IMR-90 (cell line): ENCODE data around the gene ITGB4. TPM values are rescaled to one million over a fixed set of nuclear protein-coding genes. Genes with fewer than 3 reads are reported as not detected.

Experiments
- ATAC-seq: fragments of 200-7000 bp; cut with Tn5 transposase; 2 replicates; pipeline ENCODE4 v1.9.1; 2020; ENCODE audit warnings: low read depth, mild to moderate bottlenecking, moderate library complexity
- BruUV-seq: library from RNA; stranded (reverse); fragments of 400-500 nt; replicated peaks from 2 replicates; lab custom pipeline; 2021; lab: Mats Ljungman, UMichigan
- CTCF ChIA-PET: fragments of 300-600 bp; formaldehyde crosslinking; extraction: SDS; loops from one replicate; lab custom pipeline; 2021; ENCODE audit warnings: antibody characterized with exemption; lab: Yijun Ruan, JAX
- POLR2A ChIA-PET: fragments of 300-600 bp; sonication (Branson Sonifier 250); formaldehyde crosslinking; loops from one replicate; lab custom pipeline; 2022; ENCODE audit warnings: antibody characterized with exemption; ENCODE audit not compliant: unreplicated experiment; lab: Charles Lee
- DNase-seq: peaks from one replicate; pipeline ENCODE4 v3.0.0; 2013
- H2AFZ ChIP-seq: replicated peaks from 2 replicates; pipeline ENCODE3; 2013; ENCODE audit warnings: low read length, mild to moderate bottlenecking; ENCODE audit not compliant: poor library complexity
- H2AK5ac ChIP-seq: 2 replicates; pipeline ENCODE4 v1.6.1; 2013; ENCODE audit warnings: low read depth, low read length, inconsistent platforms
- H2AK9ac ChIP-seq: replicated peaks from 2 replicates; pipeline ENCODE3; 2013; ENCODE audit warnings: mild to moderate bottlenecking, low read depth, low read length, moderate library complexity; ENCODE audit not compliant: poor library complexity
- H2BK120ac ChIP-seq: 2 replicates; pipeline ENCODE4 v1.6.1; 2013; ENCODE audit warnings: low read depth, low read length, inconsistent platforms
- H2BK15ac ChIP-seq: 3 replicates; pipeline ENCODE4 v1.6.1; 2013; ENCODE audit warnings: low read depth, low read length, inconsistent platforms
- H2BK20ac ChIP-seq: 2 replicates; pipeline ENCODE4 v1.6.1; 2013; ENCODE audit warnings: low read depth, mild to moderate bottlenecking, inconsistent platforms, low read length, moderate library complexity
- H2BK5ac ChIP-seq: 2 replicates; pipeline ENCODE4 v1.6.1; 2013; ENCODE audit warnings: mild to moderate bottlenecking, low read depth, low read length, inconsistent platforms; ENCODE audit not compliant: poor library complexity, severe bottlenecking
- H3K14ac ChIP-seq: replicated peaks from 2 replicates; pipeline ENCODE4 v1.6.1; 2013; ENCODE audit warnings: low read depth, low read length, inconsistent platforms
- H3K18ac ChIP-seq: 2 replicates; pipeline ENCODE4 v1.6.1; 2013; ENCODE audit warnings: low read depth, low read length, control low read depth
- H3K23ac ChIP-seq: 2 replicates; pipeline ENCODE4 v1.6.1; 2013; ENCODE audit warnings: low read depth, low read length, inconsistent platforms
- H3K27ac ChIP-seq: 2 replicates; pipeline ENCODE4 v1.5.1; 2013; ENCODE audit warnings: mild to moderate bottlenecking, control low read depth, low read length; ENCODE audit not compliant: insufficient read depth
- H3K27me3 ChIP-seq: 2 replicates; pipeline ENCODE4 v1.6.1; 2013; ENCODE audit warnings: low read length; ENCODE audit not compliant: control insufficient read depth, insufficient read depth
- H3K36me3 ChIP-seq: 2 replicates; pipeline ENCODE4 v1.6.1; 2013; ENCODE audit warnings: low read length, mixed read lengths; ENCODE audit not compliant: control insufficient read depth, insufficient read depth
- H3K4ac ChIP-seq: 2 replicates; pipeline ENCODE4 v1.6.1; 2013; ENCODE audit warnings: low read depth, low read length, inconsistent platforms
- H3K4me1 ChIP-seq: 2 replicates; pipeline ENCODE4 v1.6.1; 2013; ENCODE audit warnings: low read length, mixed read lengths; ENCODE audit not compliant: control insufficient read depth, insufficient read depth
- H3K4me2 ChIP-seq: 2 replicates; pipeline ENCODE4 v1.6.1; 2013; ENCODE audit warnings: low read depth, mild to moderate bottlenecking, control low read depth, low read length, moderate library complexity
- H3K4me3 ChIP-seq: 2 replicates; pipeline ENCODE4 v1.5.1; 2013; ENCODE audit warnings: low read depth, mild to moderate bottlenecking, control low read depth, low read length, moderate library complexity; ENCODE audit not compliant: insufficient read depth
- H3K56ac ChIP-seq: 2 replicates; pipeline ENCODE4 v1.6.1; 2013; ENCODE audit warnings: low read length, inconsistent platforms; ENCODE audit not compliant: insufficient read depth; ENCODE audit errors: extremely low read depth
- H3K79me1 ChIP-seq, 2 experiments: 2 replicates each; pipeline ENCODE4 v1.6.1; 2013; ENCODE audit warnings: low read length in 2 of 2, inconsistent platforms in 1 of 2, low read depth in 1 of 2
- H3K9ac ChIP-seq: 2 replicates; pipeline ENCODE4 v1.6.1; 2013; ENCODE audit warnings: low read depth, low read length, control low read depth
- H3K9me1 ChIP-seq: 2 replicates; pipeline ENCODE4 v1.6.1; 2013; ENCODE audit warnings: low read length, inconsistent platforms; ENCODE audit not compliant: insufficient read depth
- H3K9me3 ChIP-seq: 2 replicates; pipeline ENCODE4 v1.6.1; 2013; ENCODE audit warnings: low read length; ENCODE audit not compliant: control insufficient read depth, insufficient read depth
- H4K20me1 ChIP-seq: 2 replicates; pipeline ENCODE4 v1.6.1; 2013; ENCODE audit warnings: low read length, inconsistent platforms; ENCODE audit not compliant: insufficient read depth
- H4K5ac ChIP-seq: 2 replicates; pipeline ENCODE4 v1.6.1; 2013; ENCODE audit warnings: mild to moderate bottlenecking, low read depth, low read length, control low read depth
- H4K8ac ChIP-seq, 2 experiments: 2 replicates each; pipeline ENCODE4 v1.6.1; 2013; ENCODE audit warnings: low read depth in 2 of 2, low read length in 2 of 2, control low read depth in 1 of 2, inconsistent platforms in 1 of 2
- H4K91ac ChIP-seq: 2 replicates; pipeline ENCODE4 v1.6.1; 2013; ENCODE audit warnings: low read depth, low read length, inconsistent platforms; ENCODE audit not compliant: insufficient read depth
- FOS ChIP-seq: fragments of 150-350 bp; IDR thresholded peaks from 2 replicates; pipeline ENCODE4 v1.6.1; 2016; ENCODE audit warnings: low read depth, low read length
- MAFK ChIP-seq: IDR thresholded peaks from 2 replicates; pipeline ENCODE4 v1.6.1; 2012; ENCODE audit warnings: low read depth, low read length, improper control_type of control experiment
- MAZ ChIP-seq: IDR thresholded peaks from 2 replicates; pipeline ENCODE4 v1.6.1; 2012; ENCODE audit warnings: low read depth, mild to moderate bottlenecking, low read length, improper control_type of control experiment, moderate library complexity, borderline replicate concordance
- MXI1 ChIP-seq: IDR thresholded peaks from 2 replicates; pipeline ENCODE4 v1.6.1; 2012; ENCODE audit warnings: low read depth, mild to moderate bottlenecking, low read length, moderate library complexity, borderline replicate concordance
- NFE2L2 ChIP-seq: fragments of 150-350 bp; IDR thresholded peaks from 2 replicates; pipeline ENCODE4 v1.6.1; 2016; ENCODE audit warnings: low read depth, mild to moderate bottlenecking, low read length
- RAD21 ChIP-seq: IDR thresholded peaks from 2 replicates; pipeline ENCODE4 v1.6.1; 2012; ENCODE audit warnings: low read length, improper control_type of control experiment
- RFX5 ChIP-seq: IDR thresholded peaks from 2 replicates; pipeline ENCODE4 v1.8.0; 2012; ENCODE audit warnings: low read depth, mild to moderate bottlenecking, low read length, moderate library complexity
- SMC3 ChIP-seq: fragments of 150-350 bp; IDR thresholded peaks from 2 replicates; pipeline ENCODE4 v1.6.1; 2016; ENCODE audit warnings: low read depth, mild to moderate bottlenecking, antibody characterized with exemption, low read length, moderate library complexity
- WGBS, 2 experiments: methylation state at CpG; one replicate each; pipeline versions ENCODE4 v1.1.5 to v1.1.7; 2013; ENCODE audit warnings: missing lambda C conversion rate in 2 of 2; ENCODE audit not compliant: insufficient read length in 1 of 2; ENCODE audit errors: extremely low coverage in 2 of 2; 5-methylcytosine and 5-hydroxymethylcytosine counted together
- dilution Hi-C: fragments of 300-500 bp; cut with HindIII; formaldehyde crosslinking; loops from one replicate; pipeline ENCODE4 v1.14.3; 2018; ENCODE audit warnings: low sequenced_read_pairs; ENCODE audit not compliant: unreplicated experiment
- in situ Hi-C: fragments of 300-500 bp; cut with MboI; formaldehyde crosslinking; loops from 3 replicates; pipeline ENCODE4 v1.14.3; 2019; ENCODE audit warnings: low sequenced_read_pairs, inconsistent platforms, mixed read lengths
- intact Hi-C: fragments of 100-400 bp; cut with micrococcal nuclease; formaldehyde crosslinking; loops from 2 replicates; pipeline ENCODE4 v1.10.0; 2022
- polyA plus RNA-seq, 3 experiments: library from polyadenylated mRNA; depleted of rRNA; stranded (reverse); fragments of >200 nt; gene quantifications; 2 replicates each; pipeline ENCODE4 v1.2.3, GENCODE V29; 2012; ENCODE audit warnings: low replicate concordance in 1 of 3
- total RNA-seq: library from RNA; depleted of rRNA; stranded (reverse); fragments of >200 nt; gene quantifications from 2 replicates; pipeline ENCODE4 v1.2.3, GENCODE V29; 2012
- TF ChIP-seq, protein P1 (sequence below): fragments of 150-350 bp; IDR thresholded peaks from 2 replicates; pipeline ENCODE4 v1.6.1; 2017; ENCODE audit warnings: mild to moderate bottlenecking, antibody characterized with exemption, low read length, low read depth
- TF ChIP-seq, protein P2 (sequence below): conservative IDR thresholded peaks from 2 replicates; pipeline ENCODE4 v1.5.1; 2012; ENCODE audit warnings: mild to moderate bottlenecking, low read depth, low read length, improper control_type of control experiment

Gene ITGB4
- total and polyA plus RNA-seq, 2 of the 4 experiments (the other 2 are of a cell fraction): under 0.01 to 0.27 TPM

DNA sequence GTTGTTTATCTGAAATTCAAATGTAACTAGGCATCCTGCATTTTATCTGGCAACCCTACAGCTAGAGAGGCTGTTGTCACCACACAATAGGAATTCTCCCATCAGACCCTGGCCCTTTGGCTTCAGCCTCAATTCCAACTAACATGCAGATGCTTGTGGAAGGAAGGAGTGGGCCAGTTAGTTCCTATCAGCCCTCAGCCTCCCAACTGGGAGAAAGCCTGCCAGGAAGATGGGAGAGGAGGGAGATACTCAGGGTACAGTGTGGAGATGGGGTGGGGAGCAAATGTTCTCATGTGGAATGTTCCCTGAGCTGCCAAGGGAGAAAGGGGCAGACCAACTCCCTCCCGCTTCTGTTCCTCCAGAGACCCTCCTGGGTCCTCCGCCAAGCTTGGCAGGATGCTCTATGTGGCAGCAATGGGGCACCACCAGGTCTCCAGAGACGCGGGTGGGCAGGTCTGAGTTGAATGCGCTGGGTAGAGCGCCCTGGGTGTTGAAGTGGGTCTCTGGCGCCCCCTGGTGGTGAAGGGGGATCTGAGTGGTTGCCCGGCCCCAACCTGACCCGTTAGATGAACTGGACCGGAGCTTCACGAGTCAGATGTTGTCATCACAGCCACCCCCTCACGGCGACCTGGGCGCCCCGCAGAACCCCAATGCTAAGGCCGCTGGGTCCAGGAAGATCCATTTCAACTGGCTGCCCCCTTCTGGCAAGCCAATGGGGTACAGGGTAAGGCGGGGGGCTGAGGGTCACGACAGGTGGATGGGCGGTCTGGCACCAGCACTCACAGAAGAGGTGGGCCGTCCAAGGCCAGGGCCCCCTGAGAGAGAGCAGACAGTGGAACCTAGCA, 28.5 kb downstream of the ITGB4 start (continued):
- TF ChIP-seq MAZ (no peak), RAD21 (peak; percentile 82)

DNA sequence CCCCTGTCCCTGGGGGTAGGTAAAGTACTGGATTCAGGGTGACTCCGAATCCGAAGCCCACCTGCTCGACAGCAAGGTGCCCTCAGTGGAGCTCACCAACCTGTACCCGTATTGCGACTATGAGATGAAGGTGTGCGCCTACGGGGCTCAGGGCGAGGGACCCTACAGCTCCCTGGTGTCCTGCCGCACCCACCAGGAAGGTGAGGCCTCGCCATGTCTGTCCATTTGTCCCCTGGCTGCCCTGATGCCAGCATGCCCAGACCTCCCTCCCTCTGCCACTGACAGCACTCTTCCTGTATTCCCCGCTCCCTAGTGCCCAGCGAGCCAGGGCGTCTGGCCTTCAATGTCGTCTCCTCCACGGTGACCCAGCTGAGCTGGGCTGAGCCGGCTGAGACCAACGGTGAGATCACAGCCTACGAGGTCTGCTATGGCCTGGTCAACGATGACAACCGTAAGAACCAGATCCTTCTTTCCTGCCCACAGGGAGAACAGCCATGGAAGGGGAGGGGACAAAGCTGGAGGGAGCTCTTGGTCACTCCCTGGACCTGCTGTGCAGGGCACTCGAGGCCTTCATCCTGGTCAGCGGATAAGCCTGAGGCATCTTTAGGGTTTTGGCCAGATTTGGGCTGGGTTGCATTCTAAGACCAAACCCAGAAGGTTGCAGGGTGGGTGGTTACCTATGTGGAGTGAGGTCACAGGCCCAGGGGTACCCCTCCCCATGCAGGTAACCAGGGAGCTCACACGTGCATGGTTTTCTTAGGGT, 29.6 kb downstream of the ITGB4 start:
- Histone ChIP-seq H2BK120ac (no peak overlapping the region), H2AK5ac (0 out of 2 replicates have a peak overlapping the region, but pooled peaks have one; percentile 29), H3K9ac (no peak overlapping the region), H3K79me1 (no peaks in the 10 kb centered on the region), H4K5ac (no peak overlapping the region), H3K18ac (no peak overlapping the region), H3K36me3 (no peaks in the 10 kb centered on the region), H4K91ac (no peak overlapping the region), H3K27me3 (no peaks in the 10 kb centered on the region; the same call in 1 of the 2 replicates), H2AK9ac (peak overlapping the region; percentile 45), H3K4ac (no peak overlapping the region), H3K9me3 (no peaks in the 10 kb centered on the region), H4K8ac (no peak overlapping the region), H3K27ac (no peak overlapping the region), H3K4me1 (peaks cover 6% of the 10 kb centered on the region), H3K56ac (no peak overlapping the region), H3K9me1 (0 out of 2 replicates have a peak, but pooled peaks cover 3% of the 10 kb centered on the region), H4K20me1 (no peaks in the 10 kb centered on the region), H2AFZ (no peak overlapping the region), H3K4me3 (no peak overlapping the region), H2BK15ac (no peak overlapping the region), H2BK20ac (no peak overlapping the region), H3K14ac (no peak overlapping the region), H3K4me2 (no peak overlapping the region), H2BK5ac (no peak overlapping the region), H3K23ac (no peak overlapping the region)
- WGBS, 2 experiments: 72% methylated on average over 17 of the region's 23 CpGs; no CpG with 5 or more reads in 1 of the 2 experiments
- dilution Hi-C loops (no loop called here), intact Hi-C loops (no loop called here), in situ Hi-C loops (no loop called here)
- no TSS peak for BruUV-seq
- DNase-seq: no peak
- no peak for ATAC-seq
- ChIA-PET POLR2A (no interaction called here), CTCF (interaction anchor here (0.6 to 4.6 kb wide), 5 partner anchors 15 to 118 kb away, joined by 3 to 53 read pairs (median 3); partner anchors contain the start of genes GALK1 and SMIM5)
- no peak for TF ChIP-seq MAZ
- no peak for TF ChIP-seq MAFK
- TF ChIP-seq, protein P1, sequence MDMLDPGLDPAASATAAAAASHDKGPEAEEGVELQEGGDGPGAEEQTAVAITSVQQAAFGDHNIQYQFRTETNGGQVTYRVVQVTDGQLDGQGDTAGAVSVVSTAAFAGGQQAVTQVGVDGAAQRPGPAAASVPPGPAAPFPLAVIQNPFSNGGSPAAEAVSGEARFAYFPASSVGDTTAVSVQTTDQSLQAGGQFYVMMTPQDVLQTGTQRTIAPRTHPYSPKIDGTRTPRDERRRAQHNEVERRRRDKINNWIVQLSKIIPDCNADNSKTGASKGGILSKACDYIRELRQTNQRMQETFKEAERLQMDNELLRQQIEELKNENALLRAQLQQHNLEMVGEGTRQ: no peak
- no peak for TF ChIP-seq NFE2L2
- TF ChIP-seq MXI1: no peak
- TF ChIP-seq FOS: no peak
- no peak for TF ChIP-seq RAD21
- TF ChIP-seq, protein P2, sequence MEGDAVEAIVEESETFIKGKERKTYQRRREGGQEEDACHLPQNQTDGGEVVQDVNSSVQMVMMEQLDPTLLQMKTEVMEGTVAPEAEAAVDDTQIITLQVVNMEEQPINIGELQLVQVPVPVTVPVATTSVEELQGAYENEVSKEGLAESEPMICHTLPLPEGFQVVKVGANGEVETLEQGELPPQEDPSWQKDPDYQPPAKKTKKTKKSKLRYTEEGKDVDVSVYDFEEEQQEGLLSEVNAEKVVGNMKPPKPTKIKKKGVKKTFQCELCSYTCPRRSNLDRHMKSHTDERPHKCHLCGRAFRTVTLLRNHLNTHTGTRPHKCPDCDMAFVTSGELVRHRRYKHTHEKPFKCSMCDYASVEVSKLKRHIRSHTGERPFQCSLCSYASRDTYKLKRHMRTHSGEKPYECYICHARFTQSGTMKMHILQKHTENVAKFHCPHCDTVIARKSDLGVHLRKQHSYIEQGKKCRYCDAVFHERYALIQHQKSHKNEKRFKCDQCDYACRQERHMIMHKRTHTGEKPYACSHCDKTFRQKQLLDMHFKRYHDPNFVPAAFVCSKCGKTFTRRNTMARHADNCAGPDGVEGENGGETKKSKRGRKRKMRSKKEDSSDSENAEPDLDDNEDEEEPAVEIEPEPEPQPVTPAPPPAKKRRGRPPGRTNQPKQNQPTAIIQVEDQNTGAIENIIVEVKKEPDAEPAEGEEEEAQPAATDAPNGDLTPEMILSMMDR: no peak
- TF ChIP-seq RFX5: no peak
- no peak for TF ChIP-seq SMC3
